Neutrophil (primary cell): Measurements from ENCODE around the gene RBPJ.

ENCODE experiments used
- H3K27ac ChIP-seq: fragments of 200-600 bp; sonication (generic); 2 replicates; pipeline ENCODE4 v1.5.1; 2016; ENCODE audit warnings: mild to moderate bottlenecking, moderate library complexity
- H3K27me3 ChIP-seq: fragments of 200-600 bp; sonication (generic); 2 replicates; pipeline ENCODE4 v1.6.0; 2016; ENCODE audit warnings: mild to moderate bottlenecking
- H3K36me3 ChIP-seq: fragments of 200-600 bp; sonication (generic); 2 replicates; pipeline ENCODE4 v1.5.1; 2017
- H3K4me1 ChIP-seq, 2 experiments: fragments of 200-600 bp in 1 of 2; sonication (generic) in 1 of 2; 1 replicate in 1 of 2; 2 replicates in 1 of 2; pipeline versions ENCODE4 v1.5.1 to v1.6.1; 2013 to 2016; ENCODE audit warnings: low read depth in 1 of 2, low read length in 1 of 2, mild to moderate bottlenecking in 1 of 2, moderate library complexity in 1 of 2; ENCODE audit not compliant: control insufficient read depth in 1 of 2, insufficient read depth in 1 of 2
- H3K4me3 ChIP-seq, 2 experiments: fragments of 200-600 bp in 1 of 2; sonication (generic) in 1 of 2; 1 replicate in 1 of 2; 2 replicates in 1 of 2; pipeline ENCODE4 v1.5.1; 2013 to 2016; ENCODE audit warnings: low read depth in 1 of 2, low read length in 1 of 2, mild to moderate bottlenecking in 1 of 2, moderate library complexity in 1 of 2
- H3K9me3 ChIP-seq: fragments of 200-600 bp; sonication (generic); 2 replicates; pipeline ENCODE4 v1.5.1; 2016
- TF ChIP-seq, protein P1 (sequence below): fragments of 200-600 bp; sonication (generic); IDR thresholded peaks from 2 replicates; pipeline ENCODE4 v1.5.1; 2016; ENCODE audit warnings: antibody characterized with exemption

RBPJ gene

DNA sequence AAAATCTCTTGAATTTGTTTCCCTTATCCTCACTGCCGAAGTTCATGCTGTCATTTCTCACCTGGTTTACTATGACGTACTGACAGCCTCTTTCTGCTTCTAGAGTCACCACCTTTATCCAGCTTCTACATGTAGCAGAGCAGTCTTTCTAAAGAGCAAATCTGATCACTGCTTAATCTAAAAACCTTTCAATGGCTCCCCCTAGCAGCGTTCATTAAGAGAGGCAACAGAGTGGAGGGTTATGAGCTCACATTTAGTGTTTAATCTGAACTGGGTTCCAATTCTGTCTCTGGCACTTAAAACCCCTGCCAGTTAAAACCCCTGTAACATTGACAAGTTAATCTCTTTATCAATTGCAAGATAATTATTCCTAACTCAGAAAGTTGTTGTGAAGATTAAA lies 4.4 kb downstream of the RBPJ start:
- Histone ChIP-seq H3K36me3 (no peaks in the 10 kb centered on the region), H3K4me1 (peaks cover 55 to 59% of the 10 kb centered on the region in 2 experiments), H3K27ac (peak overlapping the region; percentile 13), H3K27me3 (no peaks in the 10 kb centered on the region), H3K9me3 (no peaks in the 10 kb centered on the region), H3K4me3 (no peak overlapping the region)
- TF ChIP-seq, protein P1, sequence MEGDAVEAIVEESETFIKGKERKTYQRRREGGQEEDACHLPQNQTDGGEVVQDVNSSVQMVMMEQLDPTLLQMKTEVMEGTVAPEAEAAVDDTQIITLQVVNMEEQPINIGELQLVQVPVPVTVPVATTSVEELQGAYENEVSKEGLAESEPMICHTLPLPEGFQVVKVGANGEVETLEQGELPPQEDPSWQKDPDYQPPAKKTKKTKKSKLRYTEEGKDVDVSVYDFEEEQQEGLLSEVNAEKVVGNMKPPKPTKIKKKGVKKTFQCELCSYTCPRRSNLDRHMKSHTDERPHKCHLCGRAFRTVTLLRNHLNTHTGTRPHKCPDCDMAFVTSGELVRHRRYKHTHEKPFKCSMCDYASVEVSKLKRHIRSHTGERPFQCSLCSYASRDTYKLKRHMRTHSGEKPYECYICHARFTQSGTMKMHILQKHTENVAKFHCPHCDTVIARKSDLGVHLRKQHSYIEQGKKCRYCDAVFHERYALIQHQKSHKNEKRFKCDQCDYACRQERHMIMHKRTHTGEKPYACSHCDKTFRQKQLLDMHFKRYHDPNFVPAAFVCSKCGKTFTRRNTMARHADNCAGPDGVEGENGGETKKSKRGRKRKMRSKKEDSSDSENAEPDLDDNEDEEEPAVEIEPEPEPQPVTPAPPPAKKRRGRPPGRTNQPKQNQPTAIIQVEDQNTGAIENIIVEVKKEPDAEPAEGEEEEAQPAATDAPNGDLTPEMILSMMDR, result no peak

DNA sequence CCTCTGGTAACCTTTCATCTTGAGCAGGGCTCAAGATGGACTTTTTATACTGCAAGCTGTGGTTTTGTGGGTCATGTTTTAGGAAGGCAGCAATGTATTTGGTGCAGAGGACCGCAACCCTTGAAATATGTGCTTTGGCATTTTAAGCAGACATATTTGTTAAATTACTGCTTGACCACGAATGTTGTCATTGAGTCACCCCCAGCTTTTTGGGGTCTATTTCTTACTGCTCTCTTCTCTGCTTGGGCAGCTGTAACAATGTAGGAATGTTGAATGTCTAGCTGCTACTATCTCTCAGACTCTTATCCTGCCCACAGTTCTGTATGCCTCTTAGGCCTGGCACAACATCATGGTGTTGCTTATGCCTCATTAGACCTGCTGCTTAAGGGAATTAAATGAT lies 6.0 kb downstream of the RBPJ start:
- Histone ChIP-seq H3K36me3 (no peaks in the 10 kb centered on the region), H3K4me1 (peaks cover 66% of the 10 kb centered on the region in 2 experiments), H3K27me3 (no peaks in the 10 kb centered on the region), H3K9me3 (no peaks in the 10 kb centered on the region), H3K4me3 (no peak overlapping the region), H3K27ac (no peak overlapping the region)
- TF ChIP-seq, protein P1, result no peak

DNA sequence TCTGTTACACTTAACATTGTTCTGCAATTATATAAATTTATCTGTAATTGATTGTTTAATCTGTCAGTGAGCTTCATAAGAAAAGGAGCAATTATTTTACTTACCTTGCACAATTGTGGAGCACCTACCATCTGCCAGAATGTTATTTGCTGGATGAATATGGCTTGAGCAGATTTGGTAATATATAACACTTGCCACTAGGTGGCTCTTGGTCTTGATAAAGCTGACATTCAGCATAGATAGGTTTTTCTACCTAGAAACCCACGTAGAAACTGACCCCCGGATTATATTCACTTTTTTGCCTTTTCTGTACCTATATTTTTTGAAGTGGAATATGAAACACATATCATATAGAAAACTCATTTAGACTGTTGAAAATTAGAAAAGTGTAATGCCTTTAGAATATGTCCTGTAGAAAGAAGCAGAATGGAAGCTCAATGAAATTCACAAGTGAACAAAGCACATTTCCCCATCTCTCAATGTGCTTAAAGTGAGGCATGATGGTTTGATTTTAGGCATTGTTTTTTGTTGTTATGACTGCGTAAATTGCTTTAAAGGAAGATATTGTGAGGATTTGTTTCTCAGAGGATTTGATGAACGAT lies 9.5 kb downstream of the RBPJ start:
- H3K9me3 ChIP-seq, result no peaks in the 10 kb centered on the region
- peak overlapping the region; percentile 75 for H3K27ac ChIP-seq
- H3K4me3 ChIP-seq, result peak overlapping the region in 1 of 2 experiments; percentile 46
- peaks cover 66 to 67% of the 10 kb centered on the region in 2 experiments for H3K4me1 ChIP-seq
- no peaks in the 10 kb centered on the region for H3K27me3 ChIP-seq
- no peaks in the 10 kb centered on the region for H3K36me3 ChIP-seq
- TF ChIP-seq, protein P1, result peak; percentile 69

DNA sequence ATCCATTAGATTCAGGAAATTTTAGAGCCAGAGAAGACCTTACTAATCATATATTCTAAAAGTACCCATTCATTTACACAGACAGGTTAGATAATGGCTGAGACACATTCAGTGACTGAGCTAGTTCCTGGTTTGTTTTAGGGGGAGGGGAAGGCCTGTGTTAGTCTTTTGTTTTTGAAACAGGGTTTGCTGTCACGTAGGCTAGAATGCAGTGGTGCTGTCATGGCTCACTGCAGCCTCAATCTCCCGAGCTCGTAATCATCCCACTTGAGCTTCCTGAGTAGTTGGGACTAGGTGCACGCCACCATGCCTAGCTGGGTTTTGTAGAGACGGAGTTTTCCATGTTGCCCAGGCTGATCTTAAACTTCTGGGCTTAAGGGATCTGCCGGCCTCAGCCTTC lies 10.1 kb downstream of the RBPJ start:
- Histone ChIP-seq H3K27ac (peak overlapping the region; percentile 75), H3K27me3 (no peaks in the 10 kb centered on the region), H3K36me3 (no peaks in the 10 kb centered on the region), H3K4me1 (peaks cover 68 to 69% of the 10 kb centered on the region in 2 experiments), H3K4me3 (peak overlapping the region; percentile 6 to 46), H3K9me3 (no peaks in the 10 kb centered on the region)
- TF ChIP-seq, protein P1, result no peak

DNA sequence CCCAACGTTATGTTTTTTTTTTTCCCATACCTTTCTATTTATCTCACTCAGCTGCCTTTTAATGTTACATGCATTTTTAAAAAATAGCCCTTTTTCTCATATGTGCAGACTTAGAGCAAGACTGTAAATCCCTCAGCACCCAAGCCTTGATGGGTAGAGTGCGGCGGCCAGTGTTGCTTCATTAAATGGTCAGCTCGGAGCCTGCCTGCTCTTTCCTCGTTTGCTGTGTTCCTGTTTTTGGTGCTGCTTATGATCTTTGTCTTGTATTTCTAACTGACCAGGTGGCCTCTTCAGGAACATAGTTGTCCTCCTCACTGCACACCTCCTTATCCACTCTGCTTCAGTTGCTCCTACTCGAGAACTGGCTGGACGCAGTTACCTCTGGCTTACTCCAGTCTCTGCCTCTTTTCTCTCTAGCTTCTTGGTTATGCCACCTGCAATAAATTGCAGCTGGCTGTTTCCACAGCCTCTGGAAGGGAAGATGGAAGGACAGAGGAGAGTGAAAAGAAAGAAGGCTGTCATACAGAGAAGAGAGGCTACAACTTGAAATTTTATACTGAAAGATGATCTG lies 10.7 kb downstream of the RBPJ start:
- peaks cover 69 to 72% of the 10 kb centered on the region in 2 experiments for H3K4me1 ChIP-seq
- peak overlapping the region; percentile 75 for H3K27ac ChIP-seq
- H3K27me3 ChIP-seq, result no peaks in the 10 kb centered on the region
- TF ChIP-seq, protein P1, result no peak
- H3K9me3 ChIP-seq, result no peaks in the 10 kb centered on the region
- H3K4me3 ChIP-seq, result peak overlapping the region; percentile 6 to 46
- H3K36me3 ChIP-seq, result no peaks in the 10 kb centered on the region
